ENCODE data around the gene TPX2.

Gene TPX2

DNA sequence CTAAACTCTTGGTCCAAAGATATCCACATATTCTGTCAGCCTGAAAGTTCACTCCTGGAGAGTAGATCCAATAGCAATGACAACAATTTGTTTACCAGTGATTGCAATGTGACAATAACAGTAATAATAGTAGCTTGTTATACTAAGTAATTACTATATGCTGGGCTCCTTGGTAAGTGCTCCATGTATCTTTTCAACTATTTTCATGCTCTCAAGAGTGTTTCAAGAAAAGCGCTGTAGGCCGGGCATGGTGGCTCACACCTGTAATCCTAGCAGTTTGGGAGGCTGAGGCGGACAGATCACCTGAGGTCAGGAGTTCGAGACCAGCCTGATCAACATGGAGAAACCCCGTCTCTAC is 31.9 kb upstream of the TPX2 start:
- no peak for DNase-seq

DNA sequence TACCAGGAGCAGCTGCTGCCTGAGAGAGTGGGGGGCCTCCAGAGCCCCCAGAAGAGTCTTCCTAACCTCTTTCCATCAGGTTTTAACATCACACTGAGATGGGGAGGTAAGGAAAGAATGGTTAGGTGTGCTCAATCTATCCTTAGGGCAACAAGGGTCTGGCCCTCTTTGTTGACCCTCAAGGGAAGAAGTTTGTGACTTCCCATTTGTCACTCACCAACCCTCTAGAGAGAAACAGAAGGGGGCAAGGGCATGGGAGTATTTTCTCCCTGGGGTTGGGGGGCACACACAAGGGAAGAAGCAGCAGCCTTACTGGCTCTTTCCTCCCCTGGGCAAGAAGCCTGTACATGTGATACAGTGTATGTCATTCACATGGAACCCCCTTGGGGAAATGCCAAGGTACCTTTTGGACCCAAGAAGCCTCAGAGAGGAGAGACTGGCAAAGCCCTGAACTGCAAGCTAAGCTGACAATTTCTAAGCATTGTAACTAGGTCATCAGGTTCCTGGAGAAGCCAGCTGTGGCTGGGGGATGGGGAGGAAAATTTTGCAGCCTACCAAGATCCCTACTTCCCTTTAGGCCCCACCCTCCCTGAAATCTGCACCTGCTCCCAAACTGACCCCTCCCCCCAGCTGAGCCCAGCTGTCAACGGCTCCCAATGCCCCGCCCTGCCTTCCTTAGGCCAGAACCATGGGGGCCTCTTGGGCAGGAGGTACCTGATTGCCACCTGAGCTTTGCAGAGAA is 30.9 kb upstream of the TPX2 start:
- no peak for DNase-seq

DNA sequence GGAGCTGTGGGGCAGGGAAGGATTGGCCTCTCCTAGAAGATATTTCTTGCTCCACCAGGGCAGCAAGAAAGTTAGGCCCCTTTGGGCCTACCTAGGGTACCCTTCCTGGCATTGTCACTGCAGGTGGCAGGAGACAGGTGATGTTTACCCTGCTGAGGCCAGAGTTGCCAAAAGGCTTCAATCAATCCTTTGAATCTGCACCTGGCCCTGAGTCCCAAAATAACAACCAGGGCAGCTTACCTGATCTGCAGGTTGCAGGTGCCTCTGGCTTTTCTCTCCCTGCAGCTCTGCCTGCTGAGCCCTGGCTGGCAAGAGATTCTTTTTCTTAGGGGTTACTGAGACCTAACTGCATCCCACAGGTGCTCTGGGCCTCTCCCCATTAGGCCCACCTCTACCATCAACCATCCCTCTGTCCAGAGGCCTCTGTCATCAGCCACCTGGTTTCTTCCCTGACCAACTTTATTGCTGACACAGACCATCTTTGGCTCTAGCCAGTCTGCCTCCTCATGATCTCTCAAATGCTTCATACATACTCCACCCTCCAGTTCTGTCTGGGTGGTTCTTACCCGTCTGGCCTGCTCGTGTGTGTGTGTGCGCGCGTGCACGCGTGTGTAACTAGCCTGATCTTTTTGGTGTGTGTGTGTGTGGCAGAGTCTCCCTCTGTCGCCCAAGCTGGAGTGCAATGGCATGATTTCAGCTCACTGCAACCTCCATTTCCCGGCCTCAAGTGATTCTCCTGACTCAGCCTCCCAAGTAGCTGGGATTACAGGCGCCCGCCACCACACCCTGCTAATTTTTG is 30.2 kb upstream of the TPX2 start:
- no peak for DNase-seq

DNA sequence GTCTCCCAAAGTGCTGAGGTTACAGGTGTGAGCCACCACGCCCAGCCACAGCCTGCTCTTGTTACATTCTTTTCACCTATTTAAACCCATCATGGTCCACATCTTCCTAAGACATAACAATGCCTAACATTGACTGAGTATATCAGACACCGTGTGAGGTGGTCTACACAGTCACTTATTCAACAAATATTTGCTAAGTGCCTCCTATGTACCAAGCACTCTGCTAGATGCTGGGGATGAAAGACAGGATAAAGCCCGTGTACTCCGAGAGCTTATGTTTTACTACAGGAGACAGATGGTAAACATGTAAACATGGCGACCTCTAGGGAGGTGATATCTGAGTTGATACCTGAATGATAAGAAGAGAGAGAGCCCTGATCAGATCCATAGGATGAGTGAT is 29.2 kb upstream of the TPX2 start:
- no peak for DNase-seq

DNA sequence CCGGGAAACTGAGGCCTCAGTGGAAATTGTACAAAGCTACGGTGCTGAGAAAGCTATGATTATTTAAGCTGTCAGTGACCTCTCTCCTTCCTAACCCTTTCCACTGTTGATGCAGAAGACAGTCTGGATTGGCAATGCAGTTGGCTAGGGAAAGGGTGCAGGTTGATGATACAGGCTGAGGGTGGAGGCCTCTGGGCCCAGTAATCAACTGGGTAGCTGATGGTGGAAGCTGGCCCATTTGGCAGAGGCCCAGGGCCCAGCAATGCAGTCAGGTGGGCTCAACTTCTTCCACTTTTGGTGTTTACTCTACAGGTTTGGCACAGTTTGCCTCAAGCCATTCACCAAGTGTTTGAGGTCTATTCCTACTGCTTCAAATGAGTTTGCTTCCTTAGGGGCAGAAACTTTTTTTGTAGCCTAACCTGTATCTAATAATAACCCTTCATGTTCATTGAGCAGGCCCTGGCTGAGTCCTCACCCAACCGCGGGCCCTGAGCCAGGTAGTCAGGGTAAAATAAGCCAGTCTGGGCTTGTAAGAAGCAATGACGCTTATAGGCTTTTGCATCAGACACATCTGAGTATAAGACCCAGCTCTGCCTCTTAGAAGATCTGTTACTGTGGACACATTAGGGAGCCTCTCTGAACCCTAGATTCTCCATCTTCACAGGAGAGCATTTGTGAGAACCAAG is 28.5 kb upstream of the TPX2 start:
- DNase-seq = no peak

DNA sequence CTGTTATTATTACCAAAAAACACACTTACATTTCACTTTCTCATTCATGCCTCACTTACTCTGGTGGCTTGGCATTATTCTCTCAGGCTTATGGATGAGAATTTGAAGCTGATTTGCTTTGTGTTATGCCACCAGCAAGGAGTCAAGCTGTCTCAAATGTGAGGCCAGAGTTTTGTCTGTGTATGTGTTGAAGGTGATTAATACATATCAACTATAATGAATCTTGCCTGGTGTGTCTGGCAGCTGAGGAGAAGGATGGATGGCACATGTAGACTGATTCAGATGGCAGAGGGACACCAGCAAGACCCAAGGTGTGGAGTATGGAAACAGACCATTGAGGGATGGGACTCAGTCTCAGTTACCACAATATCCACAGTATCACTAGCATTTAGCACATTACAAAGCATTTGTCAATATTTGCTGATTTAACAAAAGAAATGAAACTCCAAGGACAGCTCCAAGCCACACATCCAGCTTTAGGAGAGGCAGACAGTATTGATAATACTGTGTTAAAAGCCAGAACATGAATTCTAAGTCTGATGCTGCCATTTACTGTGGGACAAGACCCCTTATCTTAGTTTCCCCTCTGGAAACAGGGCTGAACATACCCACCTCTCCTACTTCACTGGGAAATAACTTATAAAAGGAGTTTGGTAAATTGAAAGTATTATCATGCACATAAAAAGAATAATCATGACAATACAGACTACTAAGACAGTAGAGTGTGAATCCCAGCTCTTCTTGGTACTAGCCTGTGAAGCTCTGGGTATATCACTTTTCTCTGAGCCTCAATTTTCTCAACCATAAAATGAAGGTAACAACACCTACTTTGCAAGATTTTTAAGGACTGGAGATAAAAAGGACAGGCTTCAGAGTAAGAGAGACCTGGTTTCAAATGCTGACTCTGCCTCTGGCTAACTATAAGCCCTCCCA is 27.6 kb upstream of the TPX2 start:
- no peak for DNase-seq

DNA sequence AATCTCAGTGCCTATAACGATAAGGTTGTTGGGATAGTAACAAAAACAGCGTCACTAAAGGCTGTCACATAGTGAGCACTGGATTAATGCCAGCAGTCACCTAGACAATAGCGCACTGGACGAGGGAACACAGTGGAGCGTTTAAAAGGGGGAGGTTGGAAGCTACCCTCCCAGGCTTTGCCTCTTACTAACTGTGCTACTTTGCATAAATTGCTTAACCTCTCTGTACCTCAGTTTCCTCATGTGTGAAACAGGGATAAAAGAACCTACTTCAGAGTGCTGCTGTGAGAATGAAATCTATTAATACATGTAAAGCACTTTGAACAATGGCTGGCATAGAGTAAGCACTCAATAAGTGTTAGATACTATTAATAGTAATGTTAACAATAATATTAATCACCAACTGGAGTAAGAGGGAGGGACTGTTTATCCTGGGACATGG is 27.0 kb upstream of the TPX2 start:
- no peak for DNase-seq

DNA sequence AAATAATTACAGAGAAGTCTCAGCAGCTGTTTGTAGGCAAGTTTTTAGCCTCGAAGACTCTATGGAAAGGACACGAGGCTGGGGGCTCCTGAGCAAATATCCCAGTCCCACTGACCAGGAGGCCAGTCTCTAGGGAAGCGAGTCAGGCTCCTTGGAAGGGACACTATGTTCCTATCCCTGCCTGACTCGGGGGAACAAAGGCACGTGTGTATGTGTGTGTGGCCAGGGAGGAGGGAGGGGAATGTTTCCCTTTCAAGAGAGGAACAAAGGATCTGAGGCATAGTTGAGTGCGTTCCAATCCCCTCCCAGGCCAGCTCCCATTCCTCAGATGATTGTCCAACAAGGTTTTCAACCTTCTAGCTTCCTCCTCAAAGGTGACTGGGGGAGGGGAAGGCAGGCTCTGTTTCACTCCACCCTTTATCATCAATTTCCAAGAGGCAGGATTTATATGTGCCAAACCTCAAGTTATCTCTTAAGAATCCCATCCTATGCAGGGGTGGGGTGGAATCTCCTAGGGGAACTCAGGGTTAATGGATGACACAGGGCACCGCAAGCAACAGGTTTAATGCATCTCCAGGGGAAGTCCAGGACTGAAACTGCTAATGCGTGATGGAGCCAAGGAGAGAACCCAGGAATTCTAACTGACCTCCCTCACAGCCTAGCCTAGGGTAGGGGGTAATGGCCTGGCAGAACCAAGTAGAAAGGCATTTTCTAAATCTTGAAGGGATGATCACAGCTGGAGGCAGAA is 26.4 kb upstream of the TPX2 start:
- DNase-seq = no peak

DNA sequence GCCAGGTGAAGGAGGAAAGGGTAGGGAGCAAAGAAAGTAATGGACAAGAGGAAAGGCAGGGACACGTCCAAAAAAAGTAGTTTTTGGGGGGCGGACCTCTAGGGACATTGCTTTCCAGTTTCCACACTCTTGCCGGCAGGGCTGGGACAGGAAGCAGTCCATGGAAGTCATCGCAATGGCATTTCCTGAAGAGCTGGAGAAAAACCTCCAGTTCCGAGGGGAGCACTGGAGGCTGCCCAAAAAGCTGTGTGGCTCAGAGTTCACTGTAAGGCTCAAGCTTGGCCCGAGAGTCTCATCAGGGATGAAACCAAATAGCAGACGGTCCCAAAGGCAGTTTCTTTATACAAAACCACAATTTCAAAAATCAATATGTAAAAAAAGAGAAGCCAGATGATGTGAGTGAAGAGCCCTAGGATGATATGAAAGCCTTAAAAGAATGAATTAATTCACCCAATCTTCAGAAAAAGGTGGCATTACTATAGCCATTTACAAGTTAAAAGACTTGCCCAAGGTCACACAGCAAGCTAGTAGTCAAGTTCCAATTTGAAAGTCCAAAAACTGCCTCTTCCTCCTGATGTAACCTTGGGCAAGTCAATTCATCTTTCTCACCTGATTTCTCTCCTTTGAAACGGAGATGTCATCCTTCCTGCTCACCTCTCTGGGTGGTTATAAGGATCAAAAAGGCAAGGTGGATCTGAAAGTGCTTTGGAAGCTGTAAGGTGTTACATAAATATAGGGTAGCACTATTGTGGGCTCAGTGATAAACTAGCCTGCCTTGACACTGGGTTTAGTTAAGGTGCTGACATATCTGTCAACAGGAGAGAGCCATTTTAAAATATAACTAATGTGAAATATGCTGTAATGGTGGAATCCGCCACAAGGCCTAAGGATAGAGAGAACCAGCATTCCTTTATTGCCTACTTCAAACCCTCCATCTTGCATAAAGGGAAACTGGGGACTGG is 25.5 kb upstream of the TPX2 start:
- DNase-seq = no peak

DNA sequence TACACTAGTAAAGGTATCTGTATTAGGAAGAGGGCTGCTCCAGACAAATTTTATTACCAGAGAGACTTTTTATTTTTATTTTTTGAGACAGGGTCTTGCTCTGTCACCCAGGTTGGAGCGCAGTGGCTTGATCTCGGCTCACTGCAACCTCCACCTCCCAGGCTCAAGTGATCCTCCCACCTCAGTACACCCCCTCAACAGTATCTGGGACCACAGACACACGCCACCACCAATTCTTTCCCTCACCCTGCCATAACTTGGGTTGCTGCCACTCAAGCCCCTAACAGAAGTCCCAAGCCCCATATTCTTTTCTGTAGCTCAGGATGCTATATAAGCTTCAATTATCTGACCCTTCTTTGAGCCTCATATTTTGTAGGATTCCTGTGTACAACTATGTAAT is 23.3 kb upstream of the TPX2 start:
- no peak for DNase-seq

DNA sequence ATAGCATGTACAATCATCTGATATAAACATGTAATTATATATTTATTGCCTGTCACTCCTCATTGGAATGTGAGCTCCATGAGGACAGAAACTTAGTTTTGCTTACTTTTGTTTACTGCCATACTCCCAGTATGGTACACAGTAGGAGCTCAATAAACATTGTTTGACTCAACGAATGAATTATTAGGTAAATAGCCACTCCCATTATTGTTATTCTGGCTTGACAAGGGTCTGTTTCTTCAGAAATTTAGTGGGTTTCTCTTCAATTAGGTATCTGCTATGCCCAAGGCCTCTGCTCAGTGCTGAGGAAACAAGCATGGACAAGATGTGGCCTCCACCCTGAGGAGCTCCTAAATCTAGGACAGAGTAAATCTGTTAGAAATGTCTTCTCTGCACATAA is 22.7 kb upstream of the TPX2 start:
- no peak for DNase-seq

DNA sequence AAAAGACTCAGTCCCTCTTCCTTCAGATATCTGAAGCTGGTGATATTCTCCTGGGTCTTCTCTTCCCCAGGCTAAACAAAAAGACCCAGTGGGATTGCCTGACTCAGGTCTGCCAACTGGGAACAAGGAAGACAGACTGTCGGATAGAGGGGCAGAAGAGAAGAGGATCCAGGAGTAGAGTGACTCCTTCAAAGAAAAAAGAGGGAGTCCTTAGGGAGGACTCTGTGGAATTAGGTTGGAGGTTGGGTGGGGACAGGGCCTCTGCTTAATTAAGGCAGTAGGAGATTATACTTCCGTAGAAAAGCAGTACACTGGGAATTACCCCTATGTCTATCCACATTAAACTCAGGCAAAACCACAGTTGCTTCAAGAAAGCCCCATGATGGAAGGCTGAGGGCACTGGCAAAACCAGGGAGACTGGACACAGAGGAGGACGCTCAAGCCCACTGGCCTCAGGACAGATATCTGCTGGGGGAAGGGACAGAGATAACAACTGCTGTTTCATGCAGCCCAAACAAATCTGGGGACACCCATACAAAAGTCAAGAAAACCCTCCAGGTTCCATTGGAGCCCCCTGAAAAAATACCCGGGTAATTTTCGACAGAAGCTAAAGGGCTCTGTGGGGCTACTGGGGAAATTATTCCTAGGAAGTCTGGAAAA is 22.1 kb upstream of the TPX2 start:
- DNase-seq = no peak

DNA sequence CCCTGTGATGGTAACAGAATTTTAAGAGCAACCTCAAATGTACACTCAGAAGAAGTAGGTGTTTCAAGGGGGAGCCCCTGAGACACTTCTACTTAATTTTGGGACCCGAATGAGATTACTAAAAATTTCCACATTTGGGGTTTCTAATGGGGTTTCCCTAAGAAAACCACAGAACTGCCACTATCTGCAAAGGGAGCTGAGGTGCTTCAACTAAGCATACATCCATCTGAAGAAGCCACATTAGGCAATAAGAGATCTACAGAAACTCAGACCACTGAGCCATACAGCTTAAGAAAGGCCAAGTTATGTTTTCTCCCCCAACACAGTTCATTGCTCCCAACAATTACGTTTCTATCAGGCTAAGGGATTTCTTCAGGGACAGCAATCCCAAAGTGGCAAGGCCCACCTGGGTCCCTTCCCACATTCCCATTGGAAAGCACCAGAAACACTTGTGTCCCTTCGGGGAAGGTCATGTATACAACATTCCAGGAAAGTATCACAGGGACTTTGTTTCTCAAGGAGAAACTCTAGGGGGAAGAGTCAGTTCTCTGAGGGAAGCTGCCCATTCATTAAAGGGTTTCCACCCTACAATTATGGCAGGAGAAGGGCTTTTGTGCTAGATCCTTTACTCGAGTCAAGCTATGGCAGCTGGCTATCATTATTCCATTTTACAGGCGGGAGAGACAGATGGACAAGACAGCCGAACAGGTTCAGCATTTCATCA is 21.4 kb upstream of the TPX2 start:
- DNase-seq = no peak

DNA sequence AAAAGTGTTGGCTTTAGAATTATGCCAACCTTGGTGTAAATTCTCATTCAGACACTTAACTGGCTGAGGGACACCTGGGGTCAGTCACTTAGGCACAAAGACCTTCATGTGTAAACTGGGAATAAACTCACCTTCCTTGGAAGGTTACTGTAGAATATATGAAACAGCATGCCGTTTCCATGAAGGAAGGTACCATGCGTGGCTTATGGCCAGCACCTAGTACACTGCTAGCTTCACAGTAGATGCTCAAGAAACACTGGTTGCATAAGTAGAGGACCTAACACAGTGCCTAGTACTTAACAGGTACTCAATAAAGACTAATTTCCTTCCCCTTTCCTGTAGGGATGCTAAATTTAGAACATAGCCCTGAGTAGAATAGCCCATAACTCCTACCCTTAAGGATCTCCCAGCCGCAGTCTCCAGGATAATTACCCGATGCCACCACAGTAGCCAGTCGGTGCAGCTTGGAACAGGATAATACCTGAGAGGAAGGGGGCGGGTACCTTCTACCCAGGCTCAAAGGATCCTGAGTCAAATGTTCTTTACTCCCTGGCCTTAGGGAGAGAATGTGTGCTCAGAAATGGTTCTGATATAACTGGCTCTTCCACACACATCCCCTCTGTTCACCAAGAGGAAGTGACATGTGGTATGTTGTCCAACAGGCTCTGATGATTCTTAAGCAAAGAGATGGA is 20.0 kb upstream of the TPX2 start:
- no peak for DNase-seq

DNA sequence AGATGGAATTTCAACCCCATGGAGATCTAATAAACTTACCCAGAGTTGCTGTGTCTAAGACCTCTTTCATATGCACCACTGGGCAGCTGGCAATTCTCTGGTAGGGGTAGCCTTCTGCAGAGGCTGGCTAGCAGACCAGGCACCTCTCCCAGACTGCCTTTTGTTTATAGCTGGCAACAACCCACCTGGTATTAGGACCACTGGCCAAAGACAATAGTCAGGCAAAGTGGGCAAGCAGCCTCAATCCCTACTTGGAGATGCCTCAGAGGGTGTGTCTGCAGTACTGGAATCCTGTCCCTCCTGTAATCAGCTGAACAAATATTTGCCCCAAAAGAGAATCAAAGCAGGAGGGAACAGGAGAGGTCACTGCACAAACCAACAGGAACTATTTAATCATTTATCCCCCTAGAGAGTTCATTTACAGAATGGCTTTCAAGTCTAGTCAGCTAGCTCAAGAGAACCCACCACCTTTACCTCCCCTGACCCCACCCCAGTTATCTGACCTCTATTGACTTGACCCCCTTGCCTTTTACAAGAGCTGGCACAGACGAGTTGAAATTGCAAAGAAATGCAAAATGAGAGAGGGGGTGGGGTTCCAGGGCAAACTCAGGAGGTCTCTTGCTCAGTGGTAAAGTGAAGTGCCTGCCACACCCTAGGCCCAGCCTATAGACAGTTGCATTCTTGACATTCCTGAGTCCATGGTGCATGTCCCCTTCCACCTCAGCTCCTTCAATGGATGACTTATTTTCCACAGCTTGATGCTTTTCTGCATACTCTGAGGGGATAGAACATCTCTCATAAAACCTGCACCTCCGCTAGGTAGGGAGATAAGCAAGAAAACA is 19.2 kb upstream of the TPX2 start:
- no peak for DNase-seq

DNA sequence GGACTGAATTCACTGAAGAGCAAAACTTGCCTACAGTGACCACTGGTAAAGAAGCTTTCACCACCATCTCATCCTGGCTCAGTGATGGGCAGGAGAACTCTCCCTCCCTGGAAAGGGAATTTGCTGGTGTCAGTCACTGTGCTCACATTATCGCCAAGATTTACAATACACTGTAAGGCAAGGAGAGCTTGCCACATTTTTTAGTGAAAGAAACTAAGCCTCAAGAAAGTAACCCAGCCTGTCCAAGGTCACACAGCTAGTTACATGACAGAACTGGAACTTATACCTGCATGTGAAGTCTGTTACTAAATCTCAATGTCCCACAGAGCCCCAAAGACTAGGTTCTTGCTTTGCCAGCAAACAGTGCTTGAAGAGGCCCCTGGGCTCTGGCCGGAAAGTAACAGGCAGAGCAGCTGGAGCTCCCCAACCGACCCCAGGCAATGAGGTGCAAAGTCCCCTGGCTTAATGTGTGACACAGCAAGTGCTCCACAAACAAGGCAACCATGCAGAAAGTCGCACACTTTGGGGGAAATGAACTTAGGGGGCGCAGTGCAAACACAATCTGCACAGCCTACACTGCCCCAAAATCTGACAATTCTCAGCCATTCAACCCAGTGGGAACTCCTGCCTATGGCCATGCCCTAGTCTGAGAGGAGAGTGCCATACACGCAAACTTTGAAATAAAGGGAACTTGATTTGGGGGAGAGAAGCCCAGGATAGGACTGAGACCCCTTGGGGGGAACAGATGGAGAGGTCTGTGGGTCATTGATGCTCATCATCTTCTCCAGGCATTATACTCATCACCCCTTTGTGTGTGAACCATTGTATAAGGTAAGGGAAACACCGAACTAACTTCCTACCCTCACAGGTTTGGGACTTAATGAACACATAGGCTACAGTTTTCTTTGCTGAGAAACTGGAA is 18.3 kb upstream of the TPX2 start:
- no peak for DNase-seq

Data from activated gamma-delta T cell (primary cell).